NCI-H2196 treated with DMSO at 0.1 percent for 48 hours (cell line): ENCODE results near the gene PDE6A.

Experiments
- DNase-seq: peaks from one replicate; lab custom pipeline; 2025; ENCODE audit not compliant: unreplicated experiment; lab: John Stamatoyannopoulos, UW

The PDE6A gene

GRCh38 chr5:149840226-149840825, 104.3 kb downstream of the PDE6A start:
- no peak for DNase-seq

GRCh38 chr5:149839761-149840160, 104.8 kb downstream of the PDE6A start:
- DNase-seq, result no peak

- no peak for DNase-seq
These were observed 105.5 kb downstream of the PDE6A start for GRCh38 chr5:149838881-149839739.

GRCh38 chr5:149837680-149838269, 106.8 kb downstream of the PDE6A start:
- peak; percentile 65 for DNase-seq

GRCh38 chr5:149836451-149837139, 108.0 kb downstream of the PDE6A start:
- no peak for DNase-seq

GRCh38 chr5:149834246-149834855, 110.2 kb downstream of the PDE6A start:
- DNase-seq, result peak; percentile 52

- DNase-seq, result no peak
These were observed 111.3 kb downstream of the PDE6A start for GRCh38 chr5:149833116-149833827.

GRCh38 chr5:149832636-149833035, 112.0 kb downstream of the PDE6A start:
- DNase-seq, result no peak

- DNase-seq, result no peak
These were observed 113.1 kb downstream of the PDE6A start for GRCh38 chr5:149831492-149831891.

GRCh38 chr5:149830579-149830978, 114.0 kb downstream of the PDE6A start:
- no peak for DNase-seq

- no peak for DNase-seq
These were observed 114.6 kb downstream of the PDE6A start for GRCh38 chr5:149829954-149830353.

GRCh38 chr5:149828161-149829011, 116.2 kb downstream of the PDE6A start:
- DNase-seq, result peak; percentile 67

- no peak for DNase-seq
These were observed 117.0 kb downstream of the PDE6A start for GRCh38 chr5:149827546-149827945.

GRCh38 chr5:149827086-149827485, 117.5 kb downstream of the PDE6A start:
- no peak for DNase-seq

GRCh38 chr5:149826574-149826973, 118.0 kb downstream of the PDE6A start:
- DNase-seq, result no peak

GRCh38 chr5:149824846-149825245, 119.7 kb downstream of the PDE6A start:
- no peak for DNase-seq

GRCh38 chr5:149824120-149824519, 120.5 kb downstream of the PDE6A start:
- no peak for DNase-seq

GRCh38 chr5:149823375-149823774, 121.2 kb downstream of the PDE6A start:
- DNase-seq, result no peak

- no peak for DNase-seq
These were observed 122.3 kb downstream of the PDE6A start for GRCh38 chr5:149822301-149822700.
